ENCODE results near the gene JAK1.

JAK1 gene

GRCh38 chr1:64887689-64888217 lies 78.6 kb downstream of the JAK1 start:
- no peak for DNase-seq

GRCh38 chr1:64886877-64887276 lies 79.5 kb downstream of the JAK1 start:
- no peak for DNase-seq

- DNase-seq = no peak
Measured at GRCh38 chr1:64885648-64886047, 80.7 kb downstream of the JAK1 start.

- no peak for DNase-seq
Measured at GRCh38 chr1:64884261-64885040, 81.9 kb downstream of the JAK1 start.

DNA sequence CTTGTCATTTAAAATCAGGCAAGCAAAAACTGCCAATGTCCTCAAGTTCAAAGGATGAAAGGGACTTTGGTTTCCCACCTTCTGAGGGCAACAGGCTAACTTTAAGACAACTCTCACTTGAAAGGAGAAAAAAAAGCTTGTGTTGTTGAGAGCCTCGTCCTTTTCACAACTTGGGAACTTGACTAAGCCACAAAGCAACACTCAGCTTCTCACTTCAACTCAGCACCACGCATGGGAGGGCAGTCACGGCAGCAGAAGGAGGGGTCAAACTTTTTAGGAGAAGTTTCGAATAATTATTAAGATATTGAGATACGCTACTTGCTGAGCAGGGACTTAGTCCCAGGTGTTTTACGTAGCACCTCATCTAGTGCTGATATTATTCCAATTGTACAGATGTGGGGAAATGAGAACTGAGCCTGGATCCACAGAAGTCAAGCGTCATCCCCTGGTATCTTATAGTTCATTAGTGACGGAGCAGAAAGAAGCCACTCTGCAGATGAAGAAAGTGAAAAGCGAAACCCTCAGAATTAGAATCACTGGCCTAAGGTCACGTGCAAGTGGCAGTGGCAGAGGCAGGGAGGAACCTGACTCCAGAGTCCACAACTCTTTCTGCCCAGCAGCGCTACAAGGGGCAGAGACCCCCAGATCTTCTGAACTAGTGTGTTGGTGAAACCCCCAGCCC lies 83.6 kb downstream of the JAK1 start:
- DNase-seq = no peak

- DNase-seq = no peak
Measured at GRCh38 chr1:64881281-64881680, 85.1 kb downstream of the JAK1 start.

GRCh38 chr1:64880449-64880848 lies 85.9 kb downstream of the JAK1 start:
- no peak for DNase-seq

DNA sequence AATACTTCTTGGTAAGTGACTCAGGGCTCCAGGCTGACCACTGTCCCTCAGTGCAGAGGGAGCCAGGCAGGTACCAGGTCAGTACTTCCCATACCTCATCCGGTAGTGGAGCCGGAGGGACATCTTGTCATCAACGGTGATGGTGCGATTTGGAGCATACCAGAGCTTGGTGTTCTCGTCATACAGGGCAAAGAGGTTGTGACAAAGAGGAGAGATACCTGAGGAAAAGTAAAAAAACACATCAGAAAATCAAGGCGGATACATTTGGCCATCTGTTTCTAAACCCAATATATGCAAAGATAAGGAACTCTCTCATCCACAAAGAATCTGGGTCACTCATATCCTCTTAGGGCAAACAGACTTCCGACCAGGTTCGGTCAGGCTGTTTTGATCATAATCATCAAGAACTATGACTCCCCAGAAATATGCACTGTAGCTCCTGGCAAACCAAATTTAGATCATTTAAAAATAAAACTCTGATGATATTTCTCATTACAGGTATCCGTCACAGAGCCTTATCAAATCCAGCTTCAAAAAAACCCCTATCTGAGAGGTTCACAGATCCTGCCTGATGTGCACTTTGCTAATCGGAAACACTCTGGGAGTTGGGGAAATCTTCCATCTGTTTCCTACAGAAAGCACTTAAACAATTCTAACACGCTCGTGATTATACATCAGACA lies 87.3 kb downstream of the JAK1 start:
- DNase-seq = no peak

- no peak for DNase-seq
Measured at GRCh38 chr1:64878090-64878489, 88.3 kb downstream of the JAK1 start.

GRCh38 chr1:64877598-64877997 lies 88.8 kb downstream of the JAK1 start:
- no peak for DNase-seq

DNA sequence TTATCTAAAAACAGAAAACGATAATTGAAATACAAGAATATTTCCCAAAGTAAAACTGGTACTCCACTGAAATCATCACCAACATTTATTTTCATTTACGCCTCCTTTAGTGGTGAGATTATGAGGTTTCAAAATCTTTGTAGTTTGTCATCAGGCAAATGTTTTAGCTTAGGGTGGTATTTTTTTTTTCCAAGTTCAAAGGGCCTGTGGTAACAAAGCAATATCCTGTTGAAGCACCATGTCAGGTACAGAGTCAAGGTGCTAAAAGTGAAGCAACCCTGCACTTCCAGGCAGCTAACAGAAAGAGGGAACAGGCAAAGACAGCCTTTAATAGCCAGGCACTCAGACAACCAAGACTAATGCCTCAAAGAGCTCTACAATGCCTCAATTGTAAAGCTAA lies 89.2 kb downstream of the JAK1 start:
- DNase-seq = no peak

DNA sequence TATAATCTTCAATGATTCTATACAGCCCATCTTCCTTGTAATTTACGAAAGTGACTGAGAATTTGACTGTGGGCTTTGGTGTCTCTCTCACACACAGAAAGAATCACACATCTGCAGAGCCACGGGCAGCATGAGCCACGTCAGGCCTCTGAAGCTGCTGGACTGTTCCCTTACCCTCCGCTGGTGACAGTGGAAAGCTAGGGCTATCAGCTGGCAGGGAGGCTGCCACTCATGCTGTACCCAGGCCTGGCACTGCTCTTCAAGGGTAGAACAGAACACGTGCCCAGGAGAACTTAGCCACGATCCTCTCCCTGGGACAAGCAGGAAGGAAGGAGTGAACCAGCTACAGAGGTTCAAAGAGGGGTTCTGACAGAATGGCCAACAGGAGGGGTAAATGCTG lies 90.7 kb downstream of the JAK1 start:
- no peak for DNase-seq

DNA sequence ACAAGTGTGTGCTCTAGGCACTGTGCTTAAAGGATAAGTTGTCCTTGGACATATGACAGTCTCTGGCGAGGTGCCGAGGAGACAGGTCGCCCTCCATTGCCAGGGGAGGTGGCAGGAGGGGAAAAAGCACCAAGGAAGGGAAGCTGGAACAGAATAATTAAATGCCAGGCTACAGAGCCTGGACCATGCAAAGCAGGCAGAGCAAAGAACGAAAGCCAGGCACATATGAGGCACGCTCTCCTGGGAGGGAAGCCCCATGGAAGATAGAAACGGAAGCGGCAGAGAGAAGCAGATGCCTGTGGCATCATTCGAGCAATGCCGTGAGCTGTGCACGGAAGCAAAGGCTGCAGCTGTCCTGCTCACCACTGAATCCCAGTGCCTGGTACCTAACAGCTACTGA lies 91.2 kb downstream of the JAK1 start:
- no peak for DNase-seq

DNA sequence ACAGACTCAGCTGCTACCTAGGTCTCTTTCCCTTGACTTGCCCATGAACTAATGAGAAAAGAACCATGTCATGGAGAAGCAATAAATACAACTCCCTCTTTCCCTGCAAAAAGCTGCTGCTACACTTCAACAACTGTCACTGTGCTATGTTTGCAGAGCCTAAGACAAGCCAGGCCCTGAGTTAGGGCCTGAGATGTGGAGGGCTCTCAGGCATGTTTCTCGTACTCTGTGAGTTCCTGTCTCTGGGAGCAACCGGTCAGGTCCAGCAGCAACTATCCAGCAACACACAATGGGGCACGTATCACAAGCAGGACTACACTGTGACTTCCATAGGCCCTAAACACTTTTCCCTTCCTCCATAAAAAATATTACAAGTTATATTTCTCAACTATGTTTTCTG lies 91.7 kb downstream of the JAK1 start:
- no peak for DNase-seq

DNA sequence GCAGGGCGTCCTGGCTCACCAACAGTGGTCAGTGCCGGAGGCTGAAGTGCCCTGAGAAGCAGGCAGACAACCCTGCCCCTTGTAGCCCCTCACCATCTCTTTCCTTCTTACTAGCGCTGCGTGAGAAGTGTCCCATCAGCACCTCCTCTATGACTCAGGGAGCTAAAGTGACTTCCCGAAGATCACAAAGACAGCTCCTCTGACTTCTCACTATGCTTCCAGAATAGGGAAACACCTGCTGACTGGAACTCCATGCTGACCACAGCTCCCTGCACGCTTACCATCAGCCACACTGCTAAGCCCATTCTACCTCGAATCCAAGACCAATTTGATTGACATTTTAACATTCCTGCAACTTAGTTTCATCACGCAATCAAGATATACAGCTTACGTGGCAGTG lies 92.8 kb downstream of the JAK1 start:
- no peak for DNase-seq

DNA sequence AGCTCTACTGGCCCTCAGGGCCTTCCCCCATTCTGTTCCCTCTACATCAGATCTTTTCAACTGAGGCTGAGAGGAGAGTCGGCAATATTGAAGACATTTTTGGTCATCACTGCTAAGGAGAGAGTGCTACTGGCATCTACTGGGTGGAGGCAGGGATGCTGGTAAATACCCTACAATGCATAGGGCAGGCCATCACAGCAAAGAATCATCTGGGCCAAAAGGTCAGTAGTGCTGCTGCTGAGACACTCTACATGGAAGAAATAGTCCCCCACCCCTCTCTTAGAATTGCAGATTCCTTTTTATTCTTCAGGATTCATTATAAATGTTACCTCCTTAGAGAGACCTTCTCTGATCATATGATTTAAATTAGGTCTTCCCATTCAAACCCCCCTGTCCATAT lies 94.3 kb downstream of the JAK1 start:
- no peak for DNase-seq

- no peak for DNase-seq
Measured at GRCh38 chr1:64871256-64871655, 95.1 kb downstream of the JAK1 start.

DNA sequence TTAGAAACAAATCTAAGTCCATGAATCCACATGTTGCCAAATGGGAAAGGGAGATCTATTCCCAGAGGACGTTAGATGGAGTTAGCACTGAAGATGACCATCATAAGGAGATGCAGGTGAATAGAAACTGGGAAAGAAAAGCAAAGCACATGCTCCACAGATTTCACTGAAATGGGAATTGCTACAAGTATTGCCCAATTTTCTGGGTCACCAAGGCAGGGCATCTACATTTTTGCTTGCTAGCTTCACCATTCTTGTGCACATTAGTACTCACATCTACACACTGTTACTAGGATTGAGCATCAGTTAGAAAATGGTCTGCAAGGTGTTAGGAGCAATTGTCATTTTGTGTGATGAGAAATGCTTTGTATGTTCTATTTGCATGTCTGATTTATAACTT lies 99.1 kb downstream of the JAK1 start:
- DNase-seq = no peak

- DNase-seq = no peak
Measured at GRCh38 chr1:64866689-64867088, 99.7 kb downstream of the JAK1 start.

- DNase-seq = no peak
Measured at GRCh38 chr1:64865105-64865757, 101.1 kb downstream of the JAK1 start.

GRCh38 chr1:64864018-64864940 lies 102.1 kb downstream of the JAK1 start:
- peak; percentile 6 for DNase-seq

DNA sequence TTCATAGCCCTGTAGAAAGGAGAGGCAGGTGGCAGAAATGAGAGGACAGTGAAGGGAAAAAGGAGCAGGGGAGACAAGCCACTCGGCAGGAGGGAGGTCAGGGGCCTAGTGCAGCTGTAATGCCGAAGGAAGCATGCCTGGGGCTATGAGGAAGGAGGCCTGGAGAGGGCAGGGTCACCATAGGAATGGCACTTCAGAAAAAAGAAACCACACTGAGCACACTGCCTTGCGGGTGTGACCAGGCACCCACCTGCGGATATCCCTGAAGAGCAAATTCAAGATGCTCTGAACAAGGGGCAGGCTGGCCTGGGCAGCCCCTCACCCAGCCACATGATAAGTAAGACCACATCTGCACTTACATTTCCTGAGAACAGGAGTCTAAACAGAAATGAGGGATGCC lies 104.7 kb downstream of the JAK1 start:
- no peak for DNase-seq

Measured in NCI-H774 (cell line).